PC-9 (cell line): Measurements from ENCODE around the gene GPSM1. TPM values are rescaled to one million over a fixed set of nuclear protein-coding genes. Genes with fewer than 3 reads are reported as not detected.

Source experiments
- BruUV-seq: library from RNA; stranded (reverse); fragments of 400-500 nt; replicated peaks from 2 replicates; lab custom pipeline; 2021; lab: Mats Ljungman, UMichigan
- CTCF ChIA-PET: fragments of 300-600 bp; sonication (Branson Sonifier 250); formaldehyde crosslinking; loops from one replicate; lab custom pipeline; 2022; ENCODE audit warnings: antibody characterized with exemption; lab: Charles Lee
- POLR2A ChIA-PET: fragments of 300-600 bp; sonication (Branson Sonifier 250); formaldehyde crosslinking; loops from one replicate; lab custom pipeline; 2022; ENCODE audit warnings: antibody characterized with exemption; ENCODE audit not compliant: unreplicated experiment; lab: Charles Lee
- DNase-seq, 2 experiments: peaks; one replicate each; pipeline versions ENCODE4 v3.0.0 to v3.0.0-alpha.2; 2015 to 2022; ENCODE audit warnings: mixed read lengths in 1 of 2
- H2AFZ ChIP-seq: fragments of 200-600 bp; sonication (generic); 2 replicates; pipeline ENCODE4 v1.8.1; 2017; ENCODE audit warnings: antibody characterized with exemption
- H3F3A ChIP-seq: fragments of 200-600 bp; sonication (generic); 2 replicates; pipeline ENCODE4 v1.8.1; 2017; ENCODE audit warnings: antibody characterized with exemption, mild to moderate bottlenecking, low read depth; ENCODE audit not compliant: insufficient read depth
- H3K27ac ChIP-seq: fragments of 200-600 bp; sonication (generic); 2 replicates; pipeline ENCODE4 v1.6.1; 2016; ENCODE audit warnings: mixed run types
- H3K27me3 ChIP-seq: fragments of 200-600 bp; sonication (generic); 2 replicates; pipeline ENCODE4 v1.6.1; 2016; ENCODE audit warnings: low read depth, mixed run types; ENCODE audit not compliant: insufficient read depth
- H3K36me3 ChIP-seq: fragments of 200-600 bp; sonication (generic); 2 replicates; pipeline ENCODE4 v1.6.1; 2016; ENCODE audit warnings: low read depth, mixed run types
- H3K4me1 ChIP-seq: fragments of 200-600 bp; sonication (generic); replicated peaks from 2 replicates; pipeline ENCODE4 v1.6.1; 2016; ENCODE audit warnings: mixed run types; ENCODE audit not compliant: insufficient read depth
- H3K4me2 ChIP-seq: fragments of 200-600 bp; sonication (generic); 2 replicates; pipeline ENCODE4 v1.6.1; 2017; ENCODE audit warnings: mixed run types
- H3K4me3 ChIP-seq: fragments of 200-600 bp; sonication (generic); 2 replicates; pipeline ENCODE4 v1.6.1; 2016; ENCODE audit warnings: mixed run types
- H3K79me2 ChIP-seq: fragments of 200-600 bp; sonication (generic); 2 replicates; pipeline ENCODE4 v1.6.1; 2017; ENCODE audit warnings: low read depth, mixed run types
- H3K9me2 ChIP-seq: fragments of 200-600 bp; sonication (generic); 2 replicates; pipeline ENCODE4 v1.8.1; 2017; ENCODE audit warnings: mild to moderate bottlenecking; ENCODE audit not compliant: insufficient read depth
- H3K9me3 ChIP-seq: fragments of 200-600 bp; sonication (generic); 2 replicates; pipeline ENCODE4 v1.8.1; 2016; ENCODE audit warnings: low read depth; ENCODE audit not compliant: insufficient read depth
- H4K20me1 ChIP-seq: fragments of 200-600 bp; sonication (generic); 2 replicates; pipeline ENCODE4 v1.8.1; 2017; ENCODE audit not compliant: insufficient read depth
- CTCF ChIP-seq: fragments of 200-600 bp; sonication (generic); conservative IDR thresholded peaks from 2 replicates; pipeline ENCODE4 v1.6.1; 2017; ENCODE audit warnings: mixed run types, antibody characterized with exemption, mild to moderate bottlenecking, moderate library complexity
- EZH2 ChIP-seq: fragments of 200-600 bp; sonication (generic); IDR thresholded peaks from 2 replicates; pipeline ENCODE4 v1.8.0; 2017; ENCODE audit warnings: antibody characterized with exemption, low read depth
- intact Hi-C: fragments of 100-400 bp; cut with micrococcal nuclease; formaldehyde crosslinking; loops from one replicate; pipeline ENCODE4 v1.10.0; 2022; ENCODE audit not compliant: unreplicated experiment
- total RNA-seq: library from RNA; stranded (reverse); gene quantifications from 2 replicates; pipeline ENCODE4 v1.2.3, GENCODE V29; 2021

GPSM1 gene
- total RNA-seq, 1 experiment from 2014 or later = 5.5 TPM

- DNase-seq = no peak
- ChIA-PET POLR2A (interaction anchor here (0.6 kb wide), 1 partner anchor 30 kb away, joined by 6 read pairs; no protein-coding TSS in a partner anchor), CTCF (no interaction called here)
- Histone ChIP-seq H4K20me1 (no peaks in the 10 kb centered on the region), H3K4me2 (no peak overlapping the region), H3K4me3 (no peak overlapping the region), H3F3A (no peaks in the 10 kb centered on the region), H3K9me2 (no peaks in the 10 kb centered on the region), H3K4me1 (no peaks in the 10 kb centered on the region), H2AFZ (no peak overlapping the region), H3K27me3 (no peaks in the 10 kb centered on the region), H3K79me2 (peaks cover 2% of the 10 kb centered on the region; the same call in 1 of the 2 replicates), H3K27ac (no peak overlapping the region), H3K9me3 (no peaks in the 10 kb centered on the region), H3K36me3 (peaks cover 13% of the 10 kb centered on the region; the same call in 1 of the 2 replicates)
- BruUV-seq = no TSS peak
- no peak for TF ChIP-seq EZH2
- TF ChIP-seq CTCF = no peak
- intact Hi-C loops = no loop called here
Measured at GRCh38 chr9:136392538-136393449, 65.5 kb downstream of the GPSM1 start.

- no peak overlapping the region for H3K27ac ChIP-seq
- BruUV-seq = no TSS peak
- no peaks in the 10 kb centered on the region for H3K9me3 ChIP-seq
- TF ChIP-seq EZH2 (no peak), CTCF (no peak)
- no peak overlapping the region for H3K4me2 ChIP-seq
- no peak overlapping the region for H3K4me3 ChIP-seq
- H3K27me3 ChIP-seq = no peaks in the 10 kb centered on the region
- H3F3A ChIP-seq = no peaks in the 10 kb centered on the region
- no peaks in the 10 kb centered on the region for H3K9me2 ChIP-seq
- DNase-seq = no peak
- peaks cover 13% of the 10 kb centered on the region; the same call in 1 of the 2 replicates for H3K36me3 ChIP-seq
- H3K4me1 ChIP-seq = peaks cover 2% of the 10 kb centered on the region
- CTCF ChIA-PET = interaction anchor here (0.6 kb wide), 1 partner anchor 32 kb away, joined by 3 read pairs; no protein-coding TSS in a partner anchor
- H2AFZ ChIP-seq = no peak overlapping the region
- H4K20me1 ChIP-seq = peaks cover 4% of the 10 kb centered on the region
- intact Hi-C loops = no loop called here
- POLR2A ChIA-PET = no interaction called here
- peaks cover 9% of the 10 kb centered on the region for H3K79me2 ChIP-seq
Measured at GRCh38 chr9:136393531-136393930, 66.2 kb downstream of the GPSM1 start.

- Histone ChIP-seq H3K9me3 (no peaks in the 10 kb centered on the region), H2AFZ (no peak overlapping the region), H3K79me2 (peaks cover 18% of the 10 kb centered on the region), H3K9me2 (no peaks in the 10 kb centered on the region), H3F3A (no peaks in the 10 kb centered on the region), H3K27ac (no peak overlapping the region), H3K36me3 (peaks cover 13% of the 10 kb centered on the region; the same call in 1 of the 2 replicates), H3K4me3 (no peak overlapping the region), H4K20me1 (peaks cover 11% of the 10 kb centered on the region), H3K4me1 (peaks cover 7% of the 10 kb centered on the region), H3K4me2 (no peak overlapping the region), H3K27me3 (no peaks in the 10 kb centered on the region)
- TF ChIP-seq EZH2 (no peak), CTCF (no peak)
- no peak for DNase-seq
- ChIA-PET POLR2A (no interaction called here), CTCF (no interaction called here)
- intact Hi-C loops = no loop called here
- BruUV-seq = no TSS peak
Measured at GRCh38 chr9:136394312-136395019, 67.1 kb downstream of the GPSM1 start.
